ENCODE data around the gene LAMP2. TPM values are rescaled to one million over a fixed set of nuclear protein-coding genes. Genes with fewer than 3 reads are reported as not detected.

The LAMP2 gene
- total and polyA plus RNA-seq, 10 of the 15 experiments (the other 5 are each of a cell fraction or from before 2014, with no cell fraction given) = 21.0 to 48.1 (median 27.3) TPM

DNA sequence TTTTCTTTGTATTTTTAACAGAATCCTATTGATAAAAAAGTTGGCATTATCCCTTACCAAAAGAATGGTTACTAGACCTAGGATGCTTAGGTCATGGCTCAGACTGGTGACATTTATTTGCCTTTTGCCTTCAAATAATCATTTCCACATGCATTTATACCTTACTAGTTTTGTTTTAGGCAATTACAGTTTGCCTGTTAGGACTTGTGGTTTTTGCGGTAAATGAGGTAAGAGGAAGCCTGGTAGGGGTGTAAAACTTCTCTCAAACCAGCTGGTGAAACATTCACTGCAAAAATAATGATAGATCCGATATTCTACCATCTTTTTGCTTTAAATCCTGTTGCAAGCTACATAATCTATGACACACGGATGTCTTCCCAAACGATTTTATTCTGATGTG lies 12.1 kb downstream of the LAMP2 start (continued):
- TF ChIP-seq ZNF24 (IDR thresholded peaks at IDR 0.05) (no peak), FOS (IDR thresholded peaks at IDR 0.05; ENCODE audit: borderline replicate concordance, extremely low read depth, insufficient read length) (no peak), SMC3 (IDR thresholded peaks at IDR 0.05; ENCODE audit: borderline replicate concordance, low read length) (no peak), ZBED1 (IDR thresholded peaks at IDR 0.05; ENCODE audit: borderline replicate concordance) (no peak)
- TF ChIP-seq, protein P1, sequence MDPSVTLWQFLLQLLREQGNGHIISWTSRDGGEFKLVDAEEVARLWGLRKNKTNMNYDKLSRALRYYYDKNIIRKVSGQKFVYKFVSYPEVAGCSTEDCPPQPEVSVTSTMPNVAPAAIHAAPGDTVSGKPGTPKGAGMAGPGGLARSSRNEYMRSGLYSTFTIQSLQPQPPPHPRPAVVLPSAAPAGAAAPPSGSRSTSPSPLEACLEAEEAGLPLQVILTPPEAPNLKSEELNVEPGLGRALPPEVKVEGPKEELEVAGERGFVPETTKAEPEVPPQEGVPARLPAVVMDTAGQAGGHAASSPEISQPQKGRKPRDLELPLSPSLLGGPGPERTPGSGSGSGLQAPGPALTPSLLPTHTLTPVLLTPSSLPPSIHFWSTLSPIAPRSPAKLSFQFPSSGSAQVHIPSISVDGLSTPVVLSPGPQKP (IDR thresholded peaks at IDR 0.05; ENCODE audit: low read depth, low read length) = no peak
- TF ChIP-seq, protein P2, sequence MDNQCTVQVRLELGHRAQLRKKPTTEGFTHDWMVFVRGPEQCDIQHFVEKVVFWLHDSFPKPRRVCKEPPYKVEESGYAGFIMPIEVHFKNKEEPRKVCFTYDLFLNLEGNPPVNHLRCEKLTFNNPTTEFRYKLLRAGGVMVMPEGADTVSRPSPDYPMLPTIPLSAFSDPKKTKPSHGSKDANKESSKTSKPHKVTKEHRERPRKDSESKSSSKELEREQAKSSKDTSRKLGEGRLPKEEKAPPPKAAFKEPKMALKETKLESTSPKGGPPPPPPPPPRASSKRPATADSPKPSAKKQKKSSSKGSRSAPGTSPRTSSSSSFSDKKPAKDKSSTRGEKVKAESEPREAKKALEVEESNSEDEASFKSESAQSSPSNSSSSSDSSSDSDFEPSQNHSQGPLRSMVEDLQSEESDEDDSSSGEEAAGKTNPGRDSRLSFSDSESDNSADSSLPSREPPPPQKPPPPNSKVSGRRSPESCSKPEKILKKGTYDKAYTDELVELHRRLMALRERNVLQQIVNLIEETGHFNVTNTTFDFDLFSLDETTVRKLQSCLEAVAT (IDR thresholded peaks at IDR 0.05) = peak; percentile 59; the same call in 1 of the 2 replicates

DNA sequence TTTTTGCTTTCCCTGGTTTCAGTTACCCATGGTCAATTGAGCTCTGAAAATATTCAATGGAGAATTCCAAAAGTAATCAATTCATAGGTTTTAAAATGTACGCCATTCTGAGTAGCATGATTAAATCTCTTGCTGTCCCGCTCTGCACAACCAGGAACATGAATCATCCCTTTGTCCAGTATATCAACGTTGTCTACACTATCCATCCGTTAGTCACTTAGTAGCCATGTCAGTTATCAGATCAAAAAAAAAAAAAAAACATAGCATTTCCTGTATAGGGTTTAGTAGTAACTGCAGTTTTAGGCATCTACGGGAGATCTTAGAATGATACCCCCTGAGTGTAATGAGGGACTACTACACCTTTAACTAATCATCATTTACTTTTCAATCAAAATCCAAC lies 15.1 kb downstream of the LAMP2 start:
- RAD21 ChIA-PET (ENCODE audit: unreplicated experiment) = no interaction called here
- CTCF ChIA-PET = interaction anchor here (1.0 to 2.5 kb wide), 2 partner anchors 11 to 240 kb away, joined by 3 to 11 read pairs; no protein-coding TSS in a partner anchor
- no TSS peak for BruUV-seq (replicated peaks)
- H3K27ac ChIP-seq (ENCODE audit: control insufficient read depth, insufficient read depth) = no peak overlapping the region
- ATAC-seq (no peak), FAIRE-seq (no peak), DNase-seq (ENCODE audit: low read depth, low spot score) (no peak)
- peaks cover 0 to 4% of the 10 kb centered on the region in 2 experiments; a peak in 1 of 4 replicates for H3K36me3 ChIP-seq (ENCODE audit: control insufficient read depth in 2 of 2, insufficient read depth in 2 of 2, low read length in 1 of 2)
- no peaks in the 10 kb centered on the region for H3K27me3 ChIP-seq (replicated peaks in 1 of 2; ENCODE audit: control insufficient read depth in 2 of 2, insufficient read depth in 2 of 2, low read length in 1 of 2)
- H3K79me2 ChIP-seq (ENCODE audit: control insufficient read depth, insufficient read depth, low read length) = peaks cover 6% of the 10 kb centered on the region
- H3K4me1 ChIP-seq (ENCODE audit: control insufficient read depth, insufficient read depth, low read length) = peaks cover 10% of the 10 kb centered on the region
- SMC1A ChIA-PET (ENCODE audit: uncharacterized antibody, unreplicated experiment) = interaction anchor here (0.8 to 2.6 kb wide), 2 partner anchors 9 to 56 kb away, joined by 3 to 16 read pairs; no protein-coding TSS in a partner anchor
- H3K4me3 ChIP-seq = no peak overlapping the region
- no peaks in the 10 kb centered on the region for H4K20me1 ChIP-seq (ENCODE audit: control insufficient read depth, insufficient read depth)
- no peak overlapping the region for H2AFZ ChIP-seq (ENCODE audit: control insufficient read depth, low read depth, low read length)
- no peaks in the 10 kb centered on the region for H3K9me3 ChIP-seq (replicated peaks; ENCODE audit: control insufficient read depth, insufficient read depth, low read length)
- H3K9ac ChIP-seq (ENCODE audit: control insufficient read depth, insufficient read depth, low read length) = no peak overlapping the region
- no peak overlapping the region for H3K4me2 ChIP-seq (ENCODE audit: control insufficient read depth, insufficient read depth)
- in situ Hi-C loops (cut with MboI) = no loop called here
- intact Hi-C loops (cut with micrococcal nuclease; ENCODE audit: unreplicated experiment) = loop anchor here (5.0 to 10.0 kb wide), 2 partner anchors 87 to 209 kb away; no protein-coding TSS in a partner anchor
- WGBS (ENCODE audit: insufficient coverage, insufficient replicate concordance, low lambda C conversion rate, missing lambda C conversion rate) = 54% methylated on average over 5 of the region's 5 CpGs
- POLR2A ChIA-PET = no interaction called here
- TF ChIP-seq NBN (IDR thresholded peaks at IDR 0.05) (no peak), TBL1XR1 (IDR thresholded peaks at IDR 0.05; ENCODE audit: low read depth, low read length) (no peak), RAD51 (IDR thresholded peaks at IDR 0.05) (no peak), RUNX3 (IDR thresholded peaks at IDR 0.05; ENCODE audit: low read length) (no peak), GABPA (IDR thresholded peaks at IDR 0.05; ENCODE audit: low read depth) (no peak), YY1 (IDR thresholded peaks at IDR 0.05; ENCODE audit: low read depth, low read length) (no peak), STAT3 (IDR thresholded peaks at IDR 0.05; ENCODE audit: low read depth, low read length) (no peak), ZNF24 (IDR thresholded peaks at IDR 0.05) (no peak), DPF2 (IDR thresholded peaks at IDR 0.05) (no peak)
- TF ChIP-seq, protein P3, sequence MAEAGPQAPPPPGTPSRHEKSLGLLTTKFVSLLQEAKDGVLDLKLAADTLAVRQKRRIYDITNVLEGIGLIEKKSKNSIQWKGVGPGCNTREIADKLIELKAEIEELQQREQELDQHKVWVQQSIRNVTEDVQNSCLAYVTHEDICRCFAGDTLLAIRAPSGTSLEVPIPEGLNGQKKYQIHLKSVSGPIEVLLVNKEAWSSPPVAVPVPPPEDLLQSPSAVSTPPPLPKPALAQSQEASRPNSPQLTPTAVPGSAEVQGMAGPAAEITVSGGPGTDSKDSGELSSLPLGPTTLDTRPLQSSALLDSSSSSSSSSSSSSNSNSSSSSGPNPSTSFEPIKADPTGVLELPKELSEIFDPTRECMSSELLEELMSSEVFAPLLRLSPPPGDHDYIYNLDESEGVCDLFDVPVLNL (IDR thresholded peaks at IDR 0.05; ENCODE audit: low read depth, low read length) = no peak
- TF ChIP-seq, protein P4, sequence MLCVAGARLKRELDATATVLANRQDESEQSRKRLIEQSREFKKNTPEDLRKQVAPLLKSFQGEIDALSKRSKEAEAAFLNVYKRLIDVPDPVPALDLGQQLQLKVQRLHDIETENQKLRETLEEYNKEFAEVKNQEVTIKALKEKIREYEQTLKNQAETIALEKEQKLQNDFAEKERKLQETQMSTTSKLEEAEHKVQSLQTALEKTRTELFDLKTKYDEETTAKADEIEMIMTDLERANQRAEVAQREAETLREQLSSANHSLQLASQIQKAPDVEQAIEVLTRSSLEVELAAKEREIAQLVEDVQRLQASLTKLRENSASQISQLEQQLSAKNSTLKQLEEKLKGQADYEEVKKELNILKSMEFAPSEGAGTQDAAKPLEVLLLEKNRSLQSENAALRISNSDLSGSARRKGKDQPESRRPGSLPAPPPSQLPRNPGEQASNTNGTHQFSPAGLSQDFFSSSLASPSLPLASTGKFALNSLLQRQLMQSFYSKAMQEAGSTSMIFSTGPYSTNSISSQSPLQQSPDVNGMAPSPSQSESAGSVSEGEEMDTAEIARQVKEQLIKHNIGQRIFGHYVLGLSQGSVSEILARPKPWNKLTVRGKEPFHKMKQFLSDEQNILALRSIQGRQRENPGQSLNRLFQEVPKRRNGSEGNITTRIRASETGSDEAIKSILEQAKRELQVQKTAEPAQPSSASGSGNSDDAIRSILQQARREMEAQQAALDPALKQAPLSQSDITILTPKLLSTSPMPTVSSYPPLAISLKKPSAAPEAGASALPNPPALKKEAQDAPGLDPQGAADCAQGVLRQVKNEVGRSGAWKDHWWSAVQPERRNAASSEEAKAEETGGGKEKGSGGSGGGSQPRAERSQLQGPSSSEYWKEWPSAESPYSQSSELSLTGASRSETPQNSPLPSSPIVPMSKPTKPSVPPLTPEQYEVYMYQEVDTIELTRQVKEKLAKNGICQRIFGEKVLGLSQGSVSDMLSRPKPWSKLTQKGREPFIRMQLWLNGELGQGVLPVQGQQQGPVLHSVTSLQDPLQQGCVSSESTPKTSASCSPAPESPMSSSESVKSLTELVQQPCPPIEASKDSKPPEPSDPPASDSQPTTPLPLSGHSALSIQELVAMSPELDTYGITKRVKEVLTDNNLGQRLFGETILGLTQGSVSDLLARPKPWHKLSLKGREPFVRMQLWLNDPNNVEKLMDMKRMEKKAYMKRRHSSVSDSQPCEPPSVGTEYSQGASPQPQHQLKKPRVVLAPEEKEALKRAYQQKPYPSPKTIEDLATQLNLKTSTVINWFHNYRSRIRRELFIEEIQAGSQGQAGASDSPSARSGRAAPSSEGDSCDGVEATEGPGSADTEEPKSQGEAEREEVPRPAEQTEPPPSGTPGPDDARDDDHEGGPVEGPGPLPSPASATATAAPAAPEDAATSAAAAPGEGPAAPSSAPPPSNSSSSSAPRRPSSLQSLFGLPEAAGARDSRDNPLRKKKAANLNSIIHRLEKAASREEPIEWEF (IDR thresholded peaks at IDR 0.05; ENCODE audit: insufficient replicate concordance, low read depth, low read length) = no peak

Data from GM12878 (cell line).